OCI-LY1 (cell line): Measurements from ENCODE around the gene FOXJ3.

ENCODE experiments used
- CTCF ChIP-seq: fragments of 200-600 bp; sonication (generic), shearing (Covaris generic); IDR thresholded peaks from 2 replicates; pipeline ENCODE4 v1.5.1; 2017; ENCODE audit warnings: mild to moderate bottlenecking, antibody characterized with exemption, low read length, moderate library complexity, mixed read lengths
- EZH2 ChIP-seq: fragments of 200-600 bp; sonication (generic), shearing (Covaris generic); IDR thresholded peaks from 2 replicates; pipeline ENCODE4 v1.8.0; 2017; ENCODE audit warnings: borderline replicate concordance, mixed run types, mild to moderate bottlenecking, antibody characterized with exemption, low read length, moderate library complexity, mixed read lengths

GRCh38 chr1:42272920-42273319 lies 62.1 kb downstream of the FOXJ3 start:
- TF ChIP-seq CTCF (no peak), EZH2 (no peak)
